Measurements from ENCODE around the gene SERPINB1. TPM values are rescaled to one million over a fixed set of nuclear protein-coding genes. Genes with fewer than 3 reads are reported as not detected.
A peak's percentile ranks its signal among the peaks of the same experiment; 100 is the strongest.

The SERPINB1 gene
- total RNA-seq, result 10 to 100 TPM; 21.3 to 29.0 (median 23.1) TPM

DNA sequence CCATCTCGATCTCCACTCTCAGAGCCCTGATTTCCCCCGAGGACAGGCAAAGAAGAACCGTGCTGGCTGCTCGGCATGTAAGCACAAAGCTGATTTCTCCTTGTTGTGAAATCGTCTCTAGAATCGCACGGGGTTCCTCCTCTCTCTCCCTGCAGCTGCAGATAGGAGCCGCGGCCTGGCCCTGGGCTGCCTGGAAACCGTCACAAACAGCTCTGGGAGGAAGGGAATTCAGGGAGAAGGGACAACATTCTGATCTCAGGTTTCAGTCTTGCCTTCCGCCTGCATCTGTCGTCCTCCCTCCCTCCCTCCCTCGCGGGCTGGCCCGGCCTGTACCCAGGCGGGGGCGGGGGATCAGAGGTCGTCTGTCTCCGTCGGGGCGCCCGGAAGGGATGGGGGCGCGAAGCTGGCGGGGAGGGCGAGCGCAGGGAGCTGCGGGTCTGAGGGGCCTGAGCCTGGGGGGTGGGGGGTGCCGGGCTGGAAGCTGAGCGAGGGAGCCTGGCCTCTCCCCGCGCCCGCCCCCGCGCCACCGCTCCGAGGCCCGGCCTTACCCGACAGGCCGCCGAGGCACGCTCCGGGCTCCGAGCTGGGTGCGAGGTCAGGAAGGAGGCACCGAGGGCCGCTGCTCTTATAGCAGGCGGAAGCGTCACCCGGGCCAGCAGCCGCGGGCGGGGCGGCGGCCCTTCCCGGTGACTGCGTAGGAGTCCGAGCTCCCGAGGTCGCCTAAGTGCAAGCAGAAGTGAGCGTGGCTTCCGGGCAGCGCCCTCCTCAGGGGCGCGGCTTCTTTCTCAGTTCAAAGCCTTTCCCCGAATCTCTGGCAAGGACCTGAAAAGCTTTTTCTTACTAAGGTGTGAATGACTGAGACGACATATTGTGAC is at the start of gene SERPINB1:
TSS of gene SERPINB1 (minus strand) at position 600 of the 875 bp plus-strand sequence. CDS start 1,277 bp downstream, outside the sequence.
- Histone ChIP-seq H3K9me3 (no peaks in the 10 kb centered on the region), H3K36me3 (peaks cover 0 to 27% (median 2%) of the 10 kb centered on the region in 3 donors), H3K4me3 (peak within 1 kb of the TSS; percentile 45 to 86 (median 66)), H3K27ac (peak within 1 kb of the TSS; percentile 84 to 97 (median 95)), H3K27me3 (no peaks in the 10 kb centered on the region), H3K4me1 (peaks cover 0 to 56% (median 22%) of the 10 kb centered on the region in 4 donors)
- WGBS, 2 donors, result 0 to 1% methylated on average over 42 to 56 of the region's 67 CpGs
- TF ChIP-seq, protein P1, sequence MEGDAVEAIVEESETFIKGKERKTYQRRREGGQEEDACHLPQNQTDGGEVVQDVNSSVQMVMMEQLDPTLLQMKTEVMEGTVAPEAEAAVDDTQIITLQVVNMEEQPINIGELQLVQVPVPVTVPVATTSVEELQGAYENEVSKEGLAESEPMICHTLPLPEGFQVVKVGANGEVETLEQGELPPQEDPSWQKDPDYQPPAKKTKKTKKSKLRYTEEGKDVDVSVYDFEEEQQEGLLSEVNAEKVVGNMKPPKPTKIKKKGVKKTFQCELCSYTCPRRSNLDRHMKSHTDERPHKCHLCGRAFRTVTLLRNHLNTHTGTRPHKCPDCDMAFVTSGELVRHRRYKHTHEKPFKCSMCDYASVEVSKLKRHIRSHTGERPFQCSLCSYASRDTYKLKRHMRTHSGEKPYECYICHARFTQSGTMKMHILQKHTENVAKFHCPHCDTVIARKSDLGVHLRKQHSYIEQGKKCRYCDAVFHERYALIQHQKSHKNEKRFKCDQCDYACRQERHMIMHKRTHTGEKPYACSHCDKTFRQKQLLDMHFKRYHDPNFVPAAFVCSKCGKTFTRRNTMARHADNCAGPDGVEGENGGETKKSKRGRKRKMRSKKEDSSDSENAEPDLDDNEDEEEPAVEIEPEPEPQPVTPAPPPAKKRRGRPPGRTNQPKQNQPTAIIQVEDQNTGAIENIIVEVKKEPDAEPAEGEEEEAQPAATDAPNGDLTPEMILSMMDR (IDR thresholded peaks at IDR 0.05), result peak in 2 of 5 experiments; percentile 16 to 37
- TF ChIP-seq POLR2A (IDR thresholded peaks at IDR 0.05) (peak in 1 of 2 donors; percentile 52), EP300 (IDR thresholded peaks at IDR 0.05) (peak; percentile 55 to 86)
- DNase-seq (ENCODE audit: low spot score in 2 of 2), result peak; percentile 68 to 74

DNA sequence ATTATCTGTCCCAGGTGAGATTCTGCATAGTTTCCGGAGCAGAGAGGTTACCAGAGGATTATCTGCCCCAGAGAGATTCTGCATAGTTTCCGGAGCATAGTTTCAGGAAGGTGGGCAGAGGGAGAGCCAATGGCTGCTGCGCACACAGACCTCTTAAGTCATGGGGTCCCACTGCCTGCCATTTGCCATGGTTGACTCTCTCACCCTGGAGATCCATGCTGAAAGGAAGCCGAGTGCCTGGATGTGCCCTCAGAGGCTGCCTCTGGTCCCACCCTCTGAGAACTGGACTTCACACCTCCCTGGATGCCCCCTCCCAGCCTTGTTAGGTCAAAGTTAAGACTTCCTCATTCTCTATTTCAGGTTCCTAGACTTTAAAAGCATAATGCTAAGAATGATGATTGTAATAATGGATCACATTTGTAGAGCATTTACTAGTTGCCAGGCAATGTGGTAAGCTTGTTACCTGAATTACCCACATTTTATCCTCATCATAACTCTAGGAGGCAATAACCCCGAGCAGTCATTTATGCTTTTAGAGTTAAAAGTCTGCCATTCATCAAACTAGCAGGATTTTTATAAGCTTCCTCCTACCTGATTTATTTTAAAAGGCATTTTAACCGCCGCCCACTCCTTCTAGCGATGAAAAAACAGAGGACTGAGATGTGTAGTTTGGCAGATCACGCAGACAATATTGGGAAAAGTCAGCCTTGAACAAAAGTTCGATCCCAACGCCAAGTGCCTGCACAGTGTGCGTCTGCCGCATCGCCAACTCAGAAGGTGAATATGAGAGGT is 49.5 kb upstream of the SERPINB1 start:
- TF ChIP-seq POLR2A (IDR thresholded peaks at IDR 0.05), result no peak
- TF ChIP-seq, protein P1 (IDR thresholded peaks at IDR 0.05), result no peak
- no peak for TF ChIP-seq EP300 (IDR thresholded peaks at IDR 0.05)
- peak overlapping the region in 3 of 4 donors; percentile 0 to 64 (median 8) for H3K27ac ChIP-seq
- no peaks in the 10 kb centered on the region for H3K9me3 ChIP-seq
- no peaks in the 10 kb centered on the region for H3K27me3 ChIP-seq
- H3K4me1 ChIP-seq, result no peaks in the 10 kb centered on the region
- WGBS, 2 donors, result 77 to 81% methylated on average over 14 of the region's 14 CpGs
- no peak for DNase-seq (ENCODE audit: low spot score in 2 of 2)
- H3K4me3 ChIP-seq, result no peak overlapping the region
- H3K36me3 ChIP-seq, result peaks cover 0 to 72% (median 20%) of the 10 kb centered on the region in 3 donors

DNA sequence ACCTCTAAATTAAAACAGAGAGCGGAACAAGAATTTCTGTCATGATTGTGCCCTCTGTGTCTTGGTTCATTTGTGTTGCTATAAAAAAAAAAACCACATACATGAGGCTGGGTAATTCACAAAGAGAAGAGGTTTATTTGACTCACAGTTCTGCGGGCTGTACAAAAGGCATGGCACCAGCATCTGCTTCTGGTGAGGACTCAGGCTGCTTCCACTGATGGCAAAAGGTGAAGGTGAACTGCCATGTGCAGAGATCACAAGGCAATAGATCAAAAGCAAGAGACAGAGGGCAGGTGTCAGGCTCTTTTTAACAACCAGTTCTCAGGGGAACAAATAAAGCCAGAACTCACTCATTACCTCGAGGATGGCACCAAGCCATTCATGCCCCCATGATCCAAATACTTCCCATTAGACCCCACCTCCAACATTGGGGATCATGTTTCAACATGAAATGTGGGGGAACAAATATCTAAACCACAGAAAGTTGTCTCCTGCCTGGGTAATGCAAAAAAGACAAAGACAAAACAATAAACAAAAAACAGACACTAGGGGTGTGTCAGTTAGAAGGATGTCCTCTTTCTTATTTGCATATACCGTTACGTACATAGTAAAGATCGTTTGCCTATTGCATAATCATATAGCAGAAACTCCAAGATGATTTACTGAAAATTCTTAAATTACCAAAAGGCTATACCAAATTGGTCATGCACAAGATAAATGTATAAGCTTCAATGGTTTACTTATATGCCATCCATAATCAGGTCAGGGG is 44.5 kb upstream of the SERPINB1 start:
- H3K27me3 ChIP-seq, result no peaks in the 10 kb centered on the region
- H3K36me3 ChIP-seq, result peaks cover 0 to 23% (median 4%) of the 10 kb centered on the region in 3 donors
- no peaks in the 10 kb centered on the region for H3K9me3 ChIP-seq
- no peak for DNase-seq (ENCODE audit: low spot score in 2 of 2)
- WGBS, 2 donors, result 55 to 68% methylated on average over 6 of the region's 6 CpGs
- no peak overlapping the region for H3K27ac ChIP-seq
- H3K4me3 ChIP-seq, result no peak overlapping the region
- TF ChIP-seq POLR2A (IDR thresholded peaks at IDR 0.05), result no peak
- TF ChIP-seq EP300 (IDR thresholded peaks at IDR 0.05), result no peak
- peaks cover 0 to 7% (median 0%) of the 10 kb centered on the region in 4 donors for H3K4me1 ChIP-seq

DNA sequence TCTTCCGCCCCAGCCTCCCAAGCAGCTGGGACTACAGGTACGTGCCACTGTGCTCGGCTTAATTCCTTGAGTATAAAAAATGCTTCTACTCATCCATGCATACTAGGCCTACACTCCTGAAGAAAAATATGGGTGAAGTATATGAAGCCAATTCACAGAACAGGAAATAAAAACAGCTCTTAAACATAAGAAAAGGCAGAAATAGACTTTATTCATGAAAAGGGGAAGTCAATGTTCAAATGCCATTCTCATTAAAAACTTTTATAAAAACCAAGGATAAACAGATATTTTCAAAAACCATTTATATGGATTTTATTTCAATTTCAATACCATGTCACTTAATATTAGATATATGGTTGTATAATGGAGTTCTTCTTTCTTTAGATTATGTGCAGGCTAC is 43.1 kb upstream of the SERPINB1 start:
- H3K27ac ChIP-seq, result no peak overlapping the region
- TF ChIP-seq EP300 (IDR thresholded peaks at IDR 0.05) (no peak), POLR2A (IDR thresholded peaks at IDR 0.05) (no peak)
- TF ChIP-seq, protein P1 (IDR thresholded peaks at IDR 0.05), result no peak
- H3K9me3 ChIP-seq, result no peaks in the 10 kb centered on the region
- H3K27me3 ChIP-seq, result no peaks in the 10 kb centered on the region
- peaks cover 0 to 10% (median under 1%) of the 10 kb centered on the region in 3 donors for H3K36me3 ChIP-seq
- 83 to 86% methylated on average over 3 of the region's 3 CpGs for WGBS, 2 donors
- H3K4me1 ChIP-seq, result peaks cover 0 to 7% (median 0%) of the 10 kb centered on the region in 4 donors
- DNase-seq (ENCODE audit: low spot score in 2 of 2), result no peak
- no peak overlapping the region for H3K4me3 ChIP-seq

DNA sequence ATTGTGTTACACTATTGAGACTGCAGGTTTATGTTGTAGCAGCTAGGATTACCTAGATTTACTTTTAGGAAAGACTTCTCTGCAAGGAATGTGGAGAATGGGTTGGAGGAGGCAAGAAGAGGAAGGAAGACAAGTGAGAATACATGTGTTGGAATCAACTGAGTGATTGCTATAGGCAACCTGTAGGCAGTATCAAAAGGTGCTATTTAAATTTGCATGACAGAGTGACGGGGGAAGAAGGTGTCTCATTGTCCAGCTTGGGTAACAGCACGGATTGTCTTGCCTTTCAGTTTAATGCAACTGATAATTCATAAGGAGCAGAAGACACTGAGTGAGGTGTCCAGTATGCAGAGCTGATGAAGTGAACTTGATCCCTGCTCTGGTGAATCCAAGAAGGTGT is 42.0 kb upstream of the SERPINB1 start:
- TF ChIP-seq POLR2A (IDR thresholded peaks at IDR 0.05) (no peak), EP300 (IDR thresholded peaks at IDR 0.05) (no peak)
- TF ChIP-seq, protein P1 (IDR thresholded peaks at IDR 0.05), result no peak
- no peaks in the 10 kb centered on the region for H3K9me3 ChIP-seq
- H3K27ac ChIP-seq, result no peak overlapping the region
- no peak for DNase-seq (ENCODE audit: low spot score in 2 of 2)
- no peak overlapping the region for H3K4me3 ChIP-seq
- H3K36me3 ChIP-seq, result no peaks in the 10 kb centered on the region
- H3K4me1 ChIP-seq, result peaks cover 0 to 7% (median 0%) of the 10 kb centered on the region in 4 donors
- no peaks in the 10 kb centered on the region for H3K27me3 ChIP-seq
- WGBS, 2 donors, result 91 to 97% methylated on average over 2 of the region's 2 CpGs

Measured in tibial nerve (tissue), 4 donors.